GM19463 (cell line): ENCODE results near the gene DCXR.

ENCODE experiments used
- ATAC-seq: cut with Tn5 transposase; IDR thresholded peaks from one replicate; pipeline ENCODE4 v1.9.1; 2021; ENCODE audit warnings: mild to moderate bottlenecking, moderate library complexity; ENCODE audit not compliant: unreplicated experiment

The DCXR gene

DNA sequence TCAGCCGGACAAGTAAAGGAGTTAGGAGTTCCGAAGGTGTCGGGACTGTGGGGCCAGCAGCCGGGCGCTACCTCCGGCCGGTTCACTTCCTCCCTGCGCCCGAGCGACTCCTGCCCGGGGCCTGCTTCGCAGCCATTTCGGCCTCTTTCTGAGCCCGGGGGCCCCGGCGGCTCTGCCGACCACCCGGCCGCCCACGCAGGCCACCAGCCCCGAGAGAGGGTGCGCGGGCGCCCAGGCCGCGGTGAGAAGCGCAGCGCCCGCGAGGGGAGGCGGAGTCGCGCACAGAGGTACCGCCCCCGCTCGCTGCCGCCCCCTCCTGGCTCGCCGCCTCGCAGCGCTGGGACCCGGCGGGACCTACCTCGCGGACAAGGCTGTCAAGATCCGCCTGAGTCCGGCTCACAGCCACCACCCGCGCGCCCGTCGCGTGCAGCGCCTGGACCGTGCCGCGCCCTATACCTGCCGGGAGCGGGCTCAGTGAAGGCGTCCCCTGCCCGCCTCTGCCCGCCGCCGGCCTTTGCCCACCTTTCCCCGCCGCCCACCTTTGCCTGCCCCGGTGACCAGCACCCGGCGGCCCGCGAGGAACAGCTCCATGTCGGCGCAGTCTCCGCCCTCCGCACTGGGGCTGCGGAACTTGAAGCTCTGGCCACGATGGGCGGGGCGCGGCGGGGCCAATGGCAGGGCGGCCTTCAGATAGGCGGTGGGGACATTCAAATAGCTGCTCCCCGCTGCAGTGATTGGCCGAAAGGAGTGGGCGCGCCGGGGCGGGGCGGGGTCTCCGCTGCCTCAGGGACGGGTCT, at the start of gene DCXR:
Gene DCXR (minus strand): TSS at position 606 of the 797 bp plus-strand sequence. CDS start 15 bp downstream, at position 591.
- peak; percentile 88 for ATAC-seq

DNA sequence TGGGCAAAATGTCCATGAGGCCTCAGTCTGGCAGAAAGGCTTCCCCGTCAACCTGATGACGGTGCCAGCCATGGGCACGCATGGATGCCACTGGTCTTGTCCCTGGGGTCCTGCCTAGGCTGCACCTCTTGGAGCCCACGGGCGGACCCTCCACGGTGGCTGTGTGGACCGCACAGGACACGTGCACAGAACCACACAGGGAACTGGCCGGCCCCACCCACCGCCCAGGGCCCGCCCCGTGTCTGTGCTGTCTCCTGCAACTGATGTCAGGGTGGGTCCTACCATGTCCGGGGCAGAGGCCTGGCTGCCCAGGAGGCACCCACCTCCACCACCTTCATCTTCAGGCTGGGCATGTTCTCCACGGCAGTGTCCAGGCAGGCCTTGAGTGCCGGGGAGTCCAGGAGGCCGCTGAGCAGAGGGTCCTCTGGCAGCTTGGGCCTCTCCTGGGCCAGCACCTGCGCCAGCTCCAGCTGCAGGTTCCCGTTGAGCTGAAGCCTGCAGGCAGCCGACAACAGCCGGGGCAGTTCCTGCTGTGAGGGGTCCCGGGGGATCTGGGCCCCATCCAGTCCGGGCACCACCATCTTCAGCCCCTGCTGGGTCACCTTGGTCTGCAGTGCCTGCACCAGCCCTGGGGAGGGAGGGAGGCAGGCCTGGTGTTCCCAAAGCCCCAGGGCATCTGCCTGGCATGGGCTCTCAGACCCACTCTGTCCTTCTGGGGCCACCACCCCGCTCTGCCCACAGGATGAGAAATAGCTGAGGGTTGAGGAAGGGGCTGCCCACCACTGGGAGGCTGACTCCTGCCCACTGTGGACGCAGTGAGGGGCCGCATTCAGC, 48.7 kb upstream of the DCXR start:
- ATAC-seq, result no peak

DNA sequence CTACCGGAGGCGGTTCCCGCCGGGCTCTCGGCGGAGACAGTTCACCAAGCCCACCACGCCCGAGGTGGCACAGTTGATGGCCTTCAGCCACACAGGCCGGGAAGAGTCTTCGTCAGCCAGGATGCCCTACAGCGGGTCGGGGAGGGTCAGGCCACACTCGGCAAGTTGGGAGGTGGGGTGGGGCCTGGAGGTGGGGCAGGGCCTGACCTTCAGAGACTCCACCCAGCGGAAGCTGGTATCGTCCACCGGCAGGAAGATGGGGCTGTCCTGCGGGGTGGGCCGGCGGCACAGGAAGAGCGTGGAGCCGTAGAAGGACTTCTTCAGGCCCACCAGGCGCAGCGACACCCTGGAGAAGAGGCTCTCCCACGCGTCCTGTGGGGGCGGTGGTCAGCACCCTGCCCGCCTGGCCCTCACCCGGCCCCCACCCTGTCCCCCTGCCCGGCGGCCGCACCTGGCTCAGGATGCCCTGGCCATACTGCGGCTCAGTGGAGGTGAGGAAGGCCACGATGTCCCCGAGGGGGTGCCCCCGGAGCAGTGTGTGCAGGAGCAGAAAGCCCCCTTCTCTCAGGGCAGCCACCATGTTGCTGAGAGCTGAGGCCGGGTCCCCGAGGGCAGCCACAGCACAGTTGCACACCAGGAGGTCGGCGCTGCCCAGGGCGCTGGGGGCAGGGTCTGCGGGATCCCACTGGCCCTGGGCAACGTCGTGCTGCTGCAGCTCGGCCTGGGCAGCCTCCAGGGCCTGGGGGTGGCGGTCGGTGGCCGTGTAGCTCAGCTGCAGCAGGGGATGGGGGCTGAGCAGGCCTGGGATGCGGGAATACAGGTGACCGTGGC, 47.7 kb upstream of the DCXR start:
- ATAC-seq, result no peak

DNA sequence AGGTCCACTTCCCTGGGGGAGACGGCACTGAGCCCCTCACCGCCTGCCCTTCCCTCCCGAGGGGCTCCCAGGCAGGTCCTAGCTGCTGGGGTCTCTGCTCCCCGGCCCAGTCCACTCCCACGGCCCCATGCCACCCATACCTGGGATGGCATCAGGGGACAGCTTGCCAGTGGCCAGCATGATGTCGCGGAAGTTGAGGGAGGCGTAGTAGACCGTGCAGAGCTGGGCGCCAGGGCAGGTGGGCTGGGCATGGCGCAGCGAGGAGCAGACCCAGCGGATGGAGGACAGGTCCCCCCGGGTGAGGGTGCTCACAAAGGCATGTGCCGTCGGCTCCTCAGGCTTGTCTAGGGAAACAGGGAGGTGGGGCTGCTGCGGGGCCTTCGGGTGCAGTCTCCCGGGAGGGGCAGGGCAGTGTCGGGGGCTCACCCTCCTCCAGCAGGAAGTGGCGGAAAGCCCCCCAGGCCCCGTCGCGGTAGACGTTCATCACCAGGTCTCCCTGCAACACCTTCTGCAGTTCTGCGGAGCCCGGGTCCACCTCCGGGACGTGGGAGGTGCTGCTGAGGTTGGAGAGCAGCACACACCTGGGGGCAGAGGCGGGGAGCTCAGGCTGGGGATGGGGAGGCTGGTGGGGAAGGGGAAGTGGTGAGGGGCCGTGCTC, 47.0 kb upstream of the DCXR start:
- ATAC-seq, result no peak

DNA sequence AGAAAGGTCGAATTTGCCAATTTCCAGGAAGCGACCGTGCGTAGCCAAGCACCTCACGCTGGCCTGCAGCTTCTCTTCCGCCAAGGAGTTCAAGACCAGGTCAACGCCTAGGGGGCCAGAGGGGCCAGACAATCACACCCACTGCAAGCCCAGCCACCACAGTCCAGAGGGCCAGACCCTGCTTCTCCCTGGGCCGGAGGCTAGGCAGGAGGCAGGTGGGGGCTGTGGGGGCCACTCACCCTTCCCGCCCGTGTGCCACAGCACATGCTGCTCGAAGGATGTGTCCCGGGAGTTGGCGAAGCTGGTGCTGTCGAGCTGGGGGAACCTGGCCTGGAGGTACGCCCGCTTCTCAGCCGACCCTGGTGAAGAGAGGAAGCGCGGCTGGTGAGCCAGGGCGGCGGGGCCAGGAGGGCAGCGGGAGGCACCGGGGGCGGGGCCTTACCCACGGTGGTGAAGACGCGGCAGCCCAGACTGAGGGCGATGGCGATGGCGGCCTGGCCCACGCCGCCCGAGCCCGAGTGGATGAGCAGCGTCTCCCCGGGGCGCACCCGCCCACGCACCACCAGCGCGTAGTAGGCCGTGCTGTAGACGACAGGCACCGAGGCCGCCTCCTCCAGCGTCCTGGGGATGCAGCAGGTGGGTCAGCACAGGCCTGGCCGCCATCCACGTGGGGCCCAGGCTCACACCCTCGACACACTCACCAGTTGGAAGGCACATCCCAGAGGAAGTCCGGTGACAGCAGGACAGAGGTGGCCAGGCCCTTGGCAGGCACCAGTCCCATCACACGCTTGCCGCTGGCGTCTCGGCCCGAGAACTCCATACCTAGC, 46.2 kb upstream of the DCXR start:
- ATAC-seq, result no peak

DNA sequence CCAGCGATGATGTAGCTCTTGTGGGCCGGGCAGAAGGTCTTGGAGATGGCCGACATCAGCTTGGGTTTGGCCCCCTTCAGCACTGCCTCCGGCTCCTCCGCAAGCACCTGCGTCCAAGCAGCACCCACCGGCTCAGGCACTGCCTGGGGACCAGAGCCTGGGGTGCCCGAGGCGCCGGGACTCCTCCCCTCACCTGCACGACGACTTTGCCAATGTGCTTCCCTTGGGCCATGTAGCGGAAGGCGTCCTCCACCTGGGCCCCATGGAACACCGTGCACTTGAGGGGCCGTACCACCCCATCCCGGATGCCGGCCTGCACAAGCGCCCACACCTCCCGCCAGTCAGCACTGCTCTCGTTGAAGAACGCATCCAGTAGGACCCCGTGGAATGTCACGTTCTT, 45.5 kb upstream of the DCXR start:
- ATAC-seq, result no peak

DNA sequence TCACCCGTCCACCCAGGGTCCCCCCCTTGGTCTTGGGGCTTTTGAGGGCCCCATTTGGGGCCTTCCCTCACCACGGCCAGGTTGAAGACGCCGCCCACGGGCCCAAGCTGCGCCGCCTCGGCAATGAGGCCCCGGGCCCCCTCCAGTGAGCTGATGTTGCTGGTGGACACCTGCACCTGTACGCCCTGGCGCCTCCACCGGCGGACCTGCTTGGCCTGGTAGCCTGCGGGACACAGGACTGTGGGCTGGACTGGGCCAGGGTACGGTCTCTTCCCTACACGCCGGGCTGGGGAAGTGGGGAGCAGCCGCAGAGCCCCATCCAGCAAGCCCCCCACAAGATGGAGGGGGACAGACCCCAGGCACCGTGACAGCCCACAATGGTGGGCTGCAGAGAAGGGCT, 45.0 kb upstream of the DCXR start:
- no peak for ATAC-seq

DNA sequence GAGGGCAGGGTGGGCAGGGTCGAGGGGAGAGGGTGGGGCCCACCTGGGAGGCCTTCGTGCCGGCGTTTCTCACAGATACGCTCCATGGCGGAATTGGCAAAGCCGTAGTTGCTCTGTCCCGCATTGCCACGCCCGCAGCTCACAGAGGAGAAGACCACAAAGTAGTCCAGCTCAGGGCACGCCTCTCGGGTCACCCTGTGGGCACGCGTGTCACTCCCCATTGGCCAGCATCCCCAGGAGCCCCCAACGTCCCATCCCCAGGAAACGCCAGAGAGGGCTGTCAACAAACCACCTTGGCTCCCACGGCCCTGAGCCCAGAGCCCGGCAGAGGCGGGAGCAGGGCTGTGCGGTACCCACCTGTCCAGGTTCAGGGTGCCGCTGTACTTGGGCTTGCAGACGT, 44.5 kb upstream of the DCXR start:
- no peak for ATAC-seq

DNA sequence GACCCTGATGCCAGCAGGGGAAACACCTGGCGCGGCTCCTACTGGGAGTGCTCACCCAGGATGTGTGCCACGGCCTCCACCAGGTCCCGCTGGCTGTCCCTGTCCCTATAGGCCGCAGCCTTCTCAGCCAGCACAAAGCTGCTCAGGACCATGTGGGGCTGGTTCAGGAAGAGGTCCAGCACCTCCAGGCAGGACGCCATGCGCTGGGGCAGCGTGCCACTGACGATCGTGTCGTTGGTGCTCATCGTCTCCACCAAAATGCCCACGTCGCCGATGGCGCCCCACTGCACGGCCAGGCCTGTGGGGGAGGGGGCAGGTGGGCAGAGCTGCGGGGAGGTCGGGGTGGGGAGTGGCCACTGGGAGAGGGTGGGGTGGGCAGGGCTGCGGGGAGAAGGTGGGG, 44.0 kb upstream of the DCXR start:
- ATAC-seq, result no peak

DNA sequence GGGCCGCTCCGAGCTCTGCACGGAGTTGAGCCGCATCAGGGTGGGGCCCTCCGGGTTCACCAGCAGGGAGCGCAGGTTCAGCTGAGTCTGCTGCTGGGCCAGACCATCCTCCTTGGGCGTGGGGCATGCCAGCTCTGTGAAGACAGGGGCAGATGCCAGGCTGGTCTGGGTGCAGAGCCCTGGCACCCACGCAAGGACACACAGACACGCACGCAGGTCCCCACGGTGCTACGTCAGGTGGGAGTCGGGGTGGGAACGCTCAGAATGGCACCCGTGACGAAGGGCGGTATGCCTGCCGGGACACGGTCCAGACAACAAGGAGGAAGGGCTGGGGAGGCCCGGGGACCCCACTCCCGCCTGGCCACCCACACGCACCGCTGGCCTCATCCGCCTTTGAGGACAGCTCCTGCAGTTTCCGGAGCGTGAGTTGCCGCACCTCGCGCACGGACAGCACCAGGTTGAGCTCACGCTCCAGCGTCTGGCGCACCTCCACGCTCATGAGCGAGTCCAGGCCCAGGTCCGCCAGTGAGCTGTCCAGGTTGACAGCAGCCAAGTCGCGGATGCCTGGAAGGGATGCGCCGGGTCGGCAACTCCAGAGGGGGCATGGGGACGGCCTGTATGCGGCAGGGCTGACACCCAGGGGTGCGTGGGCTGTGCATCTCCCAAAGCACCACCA, 43.4 kb upstream of the DCXR start:
- no peak for ATAC-seq

DNA sequence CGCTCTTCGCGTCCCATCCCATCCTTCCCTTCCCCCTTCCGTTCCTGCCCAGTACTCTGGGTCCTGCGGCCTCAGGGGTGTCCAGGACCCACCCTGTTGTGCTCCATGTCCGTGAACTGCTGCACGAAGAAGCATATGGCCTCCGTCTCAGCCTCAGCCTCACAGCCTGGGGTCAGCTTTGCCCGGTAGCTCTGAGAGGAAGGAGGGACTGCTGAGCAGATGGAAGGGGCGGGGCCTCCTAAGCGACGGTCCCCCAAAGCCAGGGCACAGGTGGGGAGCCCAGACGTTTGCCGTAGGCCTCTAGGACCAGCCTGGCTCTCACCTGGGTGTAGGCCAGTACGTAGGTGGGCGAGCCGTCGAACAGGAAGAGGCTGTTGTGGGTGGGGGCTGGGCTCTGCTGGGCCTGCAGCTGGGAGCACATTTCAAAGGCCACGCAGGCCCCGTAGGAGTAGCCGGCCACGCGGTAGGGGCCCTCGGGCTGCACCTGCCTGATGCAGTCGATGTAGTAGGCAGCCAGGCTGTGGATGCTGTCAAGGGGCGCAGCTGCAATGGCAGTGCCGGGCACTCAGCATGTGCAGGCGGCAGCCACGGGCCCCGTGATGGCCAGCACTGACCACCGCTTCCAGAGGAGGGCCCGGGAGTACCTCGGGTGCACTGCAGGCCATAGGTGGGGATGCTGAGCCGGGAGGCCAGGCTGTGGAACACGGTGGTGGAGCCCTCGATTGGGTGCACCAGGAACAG, 42.7 kb upstream of the DCXR start:
- ATAC-seq, result no peak

DNA sequence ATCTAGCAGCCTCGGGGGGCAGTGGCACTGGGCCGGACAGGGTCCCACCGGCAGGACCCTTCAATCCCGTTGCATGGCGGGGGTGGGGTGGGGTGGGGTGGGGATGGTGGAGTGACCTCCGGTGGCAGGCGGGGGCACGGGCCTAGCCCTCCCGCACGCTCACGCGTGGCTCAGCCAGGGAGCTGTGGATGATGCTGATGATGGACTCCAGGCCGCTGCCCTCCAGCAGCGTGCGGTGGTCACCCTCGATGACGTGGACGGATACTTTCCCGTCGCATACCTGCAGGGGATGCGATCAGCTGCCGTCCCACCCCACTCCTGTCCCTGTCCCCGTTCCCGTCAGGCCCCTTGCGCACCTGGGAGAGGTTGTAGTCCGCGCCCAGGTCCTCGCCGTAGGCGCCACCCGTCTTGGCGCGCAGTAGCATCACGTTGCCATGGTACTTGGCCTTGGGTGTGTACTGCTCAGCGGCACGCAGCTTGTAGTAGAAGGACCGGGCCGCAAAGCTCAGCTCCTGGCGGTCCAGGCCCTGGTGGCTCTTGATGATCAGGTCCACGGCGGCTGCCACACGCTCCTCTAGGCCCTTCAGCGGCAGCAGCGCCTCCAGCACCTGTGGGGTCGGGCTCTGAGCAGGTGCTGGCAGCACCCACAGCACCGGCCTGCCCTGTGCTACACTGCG, 41.6 kb upstream of the DCXR start:
- no peak for ATAC-seq

DNA sequence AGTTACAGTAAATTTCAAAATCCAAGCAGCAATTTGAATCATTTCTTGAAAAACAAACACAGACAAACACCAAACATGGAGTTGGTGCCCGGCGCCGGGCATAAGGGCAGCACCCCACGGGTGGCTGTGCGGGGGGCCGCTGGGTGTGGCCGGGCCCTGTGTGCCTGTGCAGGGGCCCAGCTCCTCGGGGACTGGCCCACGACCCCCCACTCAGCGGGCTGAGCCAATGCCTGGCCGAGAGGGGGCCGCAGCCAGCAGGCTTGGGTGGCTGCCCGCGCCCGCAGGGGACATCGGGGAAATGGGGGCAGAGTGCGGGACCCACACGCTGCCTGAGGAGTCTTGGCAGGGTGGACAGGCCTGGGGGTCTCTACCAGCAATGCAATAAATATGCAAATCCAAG, 40.9 kb upstream of the DCXR start:
- ATAC-seq, result no peak

DNA sequence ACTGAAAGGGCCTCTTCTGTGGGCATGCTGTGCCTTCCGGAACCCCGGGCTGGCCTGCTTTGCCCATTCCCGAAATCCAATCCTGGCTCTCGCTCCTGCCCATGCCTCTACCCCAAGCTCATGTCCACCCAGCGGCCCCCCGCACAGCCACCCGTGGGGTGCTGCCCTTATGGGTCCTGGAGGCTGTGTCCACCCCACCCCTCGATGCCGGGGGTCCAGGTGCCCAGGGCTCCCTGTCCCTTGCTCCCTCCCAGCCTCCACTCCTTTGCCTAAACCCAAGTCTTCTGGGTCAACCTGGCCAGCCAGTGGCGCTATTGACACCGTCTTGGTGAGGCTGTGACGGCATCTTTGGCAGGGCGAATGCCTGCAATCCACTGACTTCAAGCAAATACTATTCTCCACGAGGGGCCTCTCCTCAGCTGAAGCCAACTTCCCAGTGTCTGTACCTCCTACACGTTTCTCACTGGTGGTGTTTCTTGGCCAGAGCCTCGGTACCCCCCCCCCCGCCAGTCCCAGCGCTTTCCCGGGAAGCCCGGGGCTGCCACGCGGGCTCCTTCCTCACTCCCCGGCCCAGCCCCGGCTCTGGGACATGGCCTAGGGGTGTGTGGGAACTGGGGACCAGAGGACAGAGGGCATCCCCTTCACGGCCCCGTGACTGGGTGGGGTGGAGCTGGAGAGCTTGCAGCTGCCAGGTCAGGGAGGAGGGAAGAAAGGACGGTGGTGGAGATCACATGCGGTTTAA, 40.3 kb upstream of the DCXR start:
- no peak for ATAC-seq

DNA sequence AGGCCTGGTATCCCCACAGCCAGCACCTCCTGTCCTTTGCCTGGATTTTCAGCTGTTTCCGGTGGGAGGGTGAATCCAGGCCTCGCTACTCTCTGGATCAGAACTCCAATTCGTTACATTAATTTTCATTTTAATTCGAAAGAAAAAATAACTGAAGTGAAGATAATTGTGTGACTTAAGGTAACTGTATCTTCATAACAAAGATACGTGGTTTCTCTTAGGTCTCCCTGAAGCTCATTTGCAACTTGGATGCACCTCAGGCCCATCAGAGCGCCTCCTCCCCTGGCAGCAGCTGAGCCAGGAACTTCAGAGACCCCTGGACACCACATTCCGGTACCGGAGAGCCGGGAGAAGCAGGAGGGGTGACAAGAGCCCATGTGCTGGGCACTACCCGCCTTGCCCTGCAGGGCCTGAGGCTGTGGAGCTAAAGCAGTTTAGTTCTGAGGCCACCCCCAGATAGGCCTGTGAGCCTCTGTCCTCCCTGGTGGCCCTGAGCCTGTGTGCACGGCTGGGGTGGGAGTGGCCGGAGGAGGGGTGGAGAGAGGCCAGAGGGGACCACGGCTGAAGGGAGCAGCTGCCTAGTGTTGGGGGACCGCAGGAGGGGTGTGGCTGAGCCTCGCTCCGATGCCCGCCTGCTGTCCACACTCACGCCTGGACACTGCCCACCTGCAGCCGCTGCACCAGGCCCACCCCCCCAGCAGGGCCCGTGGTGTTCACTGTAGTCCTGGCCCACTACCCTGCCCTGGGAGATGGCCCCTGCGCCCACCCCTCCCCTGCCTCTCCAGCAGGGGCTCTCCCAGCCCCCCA, 39.5 kb upstream of the DCXR start:
- ATAC-seq, result no peak

DNA sequence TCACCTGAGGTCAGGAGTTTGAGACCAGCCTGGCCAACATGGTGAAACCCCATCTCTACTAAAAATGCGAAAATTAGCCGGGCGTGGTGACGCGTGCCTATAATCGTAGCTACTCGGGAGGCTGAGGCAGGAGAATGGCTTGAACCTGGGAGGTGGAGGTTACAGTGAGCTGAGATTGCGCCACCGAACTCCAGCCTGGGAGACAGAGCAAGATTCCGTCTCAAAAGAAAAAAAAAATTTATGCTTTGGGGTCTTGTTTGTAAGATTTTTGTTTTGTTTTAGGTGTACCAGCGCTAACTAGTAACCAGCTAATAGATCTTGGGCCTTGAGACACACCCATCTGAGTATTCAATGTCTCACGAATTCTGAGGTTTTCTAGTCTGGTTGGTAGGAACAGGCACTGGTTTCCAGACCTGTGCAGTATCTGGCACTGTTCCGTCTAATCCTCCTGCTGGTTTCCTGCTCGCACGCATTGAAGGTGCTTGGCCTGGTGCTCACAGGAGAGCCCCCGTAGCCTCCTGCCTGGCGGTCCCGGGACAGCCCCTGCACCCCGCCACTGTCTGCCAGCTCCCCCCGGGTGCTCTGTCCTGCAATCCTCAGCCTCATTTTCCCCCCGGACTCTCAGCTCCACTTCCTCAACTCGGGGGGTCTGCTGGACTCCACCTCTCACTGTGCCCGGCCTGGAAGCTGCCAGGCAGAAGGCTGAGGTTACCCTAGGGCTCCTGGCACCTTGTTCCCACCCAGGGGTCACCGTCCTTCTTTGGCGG, 38.7 kb upstream of the DCXR start:
- ATAC-seq, result no peak
